HEK293 (cell line): ENCODE measurements around the gene INHBB.

Experiments used
- KLF7 ChIP-seq: fragments of 450-650 bp; formaldehyde crosslinking; IDR thresholded peaks from 2 replicates; pipeline ENCODE4 v1.5.1; 2016; ENCODE audit warnings: missing biosample characterization, missing genetic modification characterization, borderline replicate concordance
- PATZ1 ChIP-seq: fragments of 450-650 bp; formaldehyde crosslinking; IDR thresholded peaks from 2 replicates; pipeline ENCODE4 v1.5.1; 2016; ENCODE audit warnings: missing biosample characterization, missing genetic modification characterization
- ZFP37 ChIP-seq: fragments of 450-650 bp; formaldehyde crosslinking; IDR thresholded peaks from 2 replicates; pipeline ENCODE4 v1.5.1; 2016; ENCODE audit warnings: missing biosample characterization, missing genetic modification characterization
- ZNF239 ChIP-seq: fragments of 450-650 bp; formaldehyde crosslinking; IDR thresholded peaks from 2 replicates; pipeline ENCODE4 v1.5.1; 2016; ENCODE audit warnings: missing biosample characterization, missing genetic modification characterization
- ZNF292 ChIP-seq: fragments of 450-650 bp; formaldehyde crosslinking; IDR thresholded peaks from 2 replicates; pipeline ENCODE4 v1.5.1; 2016; ENCODE audit warnings: low read depth, missing biosample characterization, missing genetic modification characterization, borderline replicate concordance
- ZNF335 ChIP-seq: fragments of 450-650 bp; formaldehyde crosslinking; conservative IDR thresholded peaks from 2 replicates; pipeline ENCODE4 v1.5.1; 2016; ENCODE audit warnings: missing biosample characterization, missing genetic modification characterization
- ZNF48 ChIP-seq: fragments of 450-650 bp; formaldehyde crosslinking; IDR thresholded peaks from 2 replicates; pipeline ENCODE4 v1.5.1; 2016; ENCODE audit warnings: missing biosample characterization, missing genetic modification characterization
- TF ChIP-seq, protein P1 (sequence below): fragments of 450-650 bp; formaldehyde crosslinking; IDR thresholded peaks from 2 replicates; pipeline ENCODE4 v1.5.1; 2016; ENCODE audit warnings: missing biosample characterization, missing genetic modification characterization

DNA sequence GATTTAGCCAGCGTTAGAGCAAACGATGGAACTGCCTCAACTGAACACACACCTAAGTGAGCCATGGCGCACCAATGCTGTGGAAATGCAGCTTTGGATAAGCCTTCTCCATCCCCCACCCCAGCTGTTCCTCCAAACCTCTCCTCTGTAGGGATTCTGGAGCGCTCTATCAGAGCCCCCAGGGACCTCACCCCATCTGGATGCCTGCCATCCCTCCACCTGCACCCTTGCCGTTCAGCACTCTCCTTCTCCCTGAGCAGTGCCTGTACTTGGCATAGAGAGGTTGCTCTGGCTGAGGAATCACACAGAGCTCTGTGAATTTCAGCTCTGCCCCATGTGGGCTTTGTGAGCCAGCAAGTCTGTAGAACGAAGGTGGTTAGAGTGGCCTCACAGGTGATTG, 42.8 kb upstream of the INHBB start:
- TF ChIP-seq PATZ1 (tag by site-specific recombination) (no peak), ZNF335 (no peak), KLF7 (tag by site-specific recombination) (no peak), ZNF292 (tag by site-specific recombination) (no peak), ZFP37 (no peak), ZNF239 (tag by site-specific recombination) (no peak), ZNF48 (tag by site-specific recombination) (no peak)
- TF ChIP-seq, protein P1, sequence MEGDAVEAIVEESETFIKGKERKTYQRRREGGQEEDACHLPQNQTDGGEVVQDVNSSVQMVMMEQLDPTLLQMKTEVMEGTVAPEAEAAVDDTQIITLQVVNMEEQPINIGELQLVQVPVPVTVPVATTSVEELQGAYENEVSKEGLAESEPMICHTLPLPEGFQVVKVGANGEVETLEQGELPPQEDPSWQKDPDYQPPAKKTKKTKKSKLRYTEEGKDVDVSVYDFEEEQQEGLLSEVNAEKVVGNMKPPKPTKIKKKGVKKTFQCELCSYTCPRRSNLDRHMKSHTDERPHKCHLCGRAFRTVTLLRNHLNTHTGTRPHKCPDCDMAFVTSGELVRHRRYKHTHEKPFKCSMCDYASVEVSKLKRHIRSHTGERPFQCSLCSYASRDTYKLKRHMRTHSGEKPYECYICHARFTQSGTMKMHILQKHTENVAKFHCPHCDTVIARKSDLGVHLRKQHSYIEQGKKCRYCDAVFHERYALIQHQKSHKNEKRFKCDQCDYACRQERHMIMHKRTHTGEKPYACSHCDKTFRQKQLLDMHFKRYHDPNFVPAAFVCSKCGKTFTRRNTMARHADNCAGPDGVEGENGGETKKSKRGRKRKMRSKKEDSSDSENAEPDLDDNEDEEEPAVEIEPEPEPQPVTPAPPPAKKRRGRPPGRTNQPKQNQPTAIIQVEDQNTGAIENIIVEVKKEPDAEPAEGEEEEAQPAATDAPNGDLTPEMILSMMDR (tag by site-specific recombination) = no peak
